ENCODE measurements around the gene ABCB1. TPM values are rescaled to one million over a fixed set of nuclear protein-coding genes. Genes with fewer than 3 reads are reported as not detected.

The ABCB1 gene
- total and polyA plus RNA-seq, 10 of the 15 experiments (the other 5 are each of a cell fraction or from before 2014, with no cell fraction given) = 0.40 to 13.9 (median 1.9) TPM

- TF ChIP-seq SIN3A (IDR thresholded peaks at IDR 0.05; ENCODE audit: low read depth, low read length) (0 out of 2 replicates have a peak, but pooled peaks have one; percentile 44), BCLAF1 (IDR thresholded peaks at IDR 0.05) (no peak), EGR1 (IDR thresholded peaks at IDR 0.05; ENCODE audit: borderline replicate concordance in 1 of 2, low read depth in 2 of 2, low read length in 2 of 2) (no peak; a peak in 1 of 3 replicates), ZZZ3 (IDR thresholded peaks at IDR 0.05; ENCODE audit: control insufficient read depth, insufficient read length, low read depth) (no peak), ZNF24 (IDR thresholded peaks at IDR 0.05) (no peak), RUNX3 (IDR thresholded peaks at IDR 0.05; ENCODE audit: low read length) (peak; percentile 31; the same call in 1 of the 2 replicates), ZNF622 (IDR thresholded peaks at IDR 0.05) (no peak), STAT3 (IDR thresholded peaks at IDR 0.05; ENCODE audit: low read depth, low read length) (no peak), MEF2B (IDR thresholded peaks at IDR 0.05; ENCODE audit: partially characterized antibody, poor library complexity, severe bottlenecking) (no peak), SMAD5 (IDR thresholded peaks at IDR 0.05; ENCODE audit: low read depth) (no peak), RCOR1 (conservative IDR thresholded peaks at IDR 0.05; ENCODE audit: low read depth, low read length) (no peak), ATF3 (IDR thresholded peaks at IDR 0.05; ENCODE audit: borderline replicate concordance, extremely low read depth, low read depth, low read length) (no peak), BCL11A (IDR thresholded peaks at IDR 0.05; ENCODE audit: low read depth, low read length) (no peak), REST (IDR thresholded peaks at IDR 0.05; ENCODE audit: low read depth, low read length) (no peak), JUND (IDR thresholded peaks at IDR 0.05; ENCODE audit: low read depth, low read length) (no peak), USF1 (IDR thresholded peaks at IDR 0.05; ENCODE audit: borderline replicate concordance, extremely low read length, insufficient read depth, low read depth, low read length) (no peak), TCF7 (IDR thresholded peaks at IDR 0.05; ENCODE audit: borderline replicate concordance) (no peak), CHD2 (IDR thresholded peaks at IDR 0.05; ENCODE audit: borderline replicate concordance, low read depth, low read length) (no peak), IRF4 (IDR thresholded peaks at IDR 0.05; ENCODE audit: low read depth, low read length) (no peak), RB1 (IDR thresholded peaks at IDR 0.05; ENCODE audit: borderline replicate concordance) (0 out of 2 replicates have a peak, but pooled peaks have one; percentile 23), RAD21 (IDR thresholded peaks at IDR 0.05; ENCODE audit: insufficient read depth, low read depth, low read length) (no peak), NR2F1 (conservative IDR thresholded peaks at IDR 0.05) (no peak)
Measured at GRCh38 chr7:87600130-87601124, at the start of gene ABCB1 (continued).

Measured in GM12878 (cell line).